Measurements from ENCODE around the gene LMF1. TPM values are rescaled to one million over a fixed set of nuclear protein-coding genes. Genes with fewer than 3 reads are reported as not detected.

Gene LMF1
- total RNA-seq, 1 donor from 2014 or later: 24.6 TPM

GRCh38 chr16:912684-913613 is 57.8 kb downstream of the LMF1 start:
- peaks cover 13% of the 10 kb centered on the region for H3K36me3 Mint-ChIP-seq (ENCODE audit: unreplicated experiment)
- no peak overlapping the region for H3K4me3 Mint-ChIP-seq (ENCODE audit: unreplicated experiment)
- H3K27ac Mint-ChIP-seq (ENCODE audit: unreplicated experiment): no peak overlapping the region

GRCh38 chr16:912322-912683 is 58.5 kb downstream of the LMF1 start:
- no peak for DNase-seq (ENCODE audit: extremely low spot score, unreplicated experiment)
- Mint-ChIP-seq H3K27ac (ENCODE audit: unreplicated experiment) (no peak overlapping the region), H3K4me1 (ENCODE audit: unreplicated experiment) (no peaks in the 10 kb centered on the region), H3K4me3 (ENCODE audit: unreplicated experiment) (no peak overlapping the region), H3K36me3 (ENCODE audit: unreplicated experiment) (peaks cover 15% of the 10 kb centered on the region), H3K27me3 (ENCODE audit: unreplicated experiment) (no peaks in the 10 kb centered on the region), H3K9me3 (ENCODE audit: unreplicated experiment) (no peaks in the 10 kb centered on the region)
- TF ChIP-seq CTCF (IDR thresholded peaks at IDR 0.05): no peak

More at GRCh38 chr16:912684-913613, 57.8 kb downstream of the LMF1 start:
- H3K9me3 Mint-ChIP-seq (ENCODE audit: unreplicated experiment): no peaks in the 10 kb centered on the region
- H3K27me3 Mint-ChIP-seq (ENCODE audit: unreplicated experiment): no peaks in the 10 kb centered on the region
- TF ChIP-seq CTCF (IDR thresholded peaks at IDR 0.05): no peak
- H3K4me1 Mint-ChIP-seq (ENCODE audit: unreplicated experiment): peaks cover 4% of the 10 kb centered on the region
- DNase-seq (ENCODE audit: extremely low spot score, unreplicated experiment): no peak

GRCh38 chr16:911604-912321 is 59.0 kb downstream of the LMF1 start:
- no peaks in the 10 kb centered on the region for H3K4me1 Mint-ChIP-seq (ENCODE audit: unreplicated experiment)
- no peak for DNase-seq (ENCODE audit: extremely low spot score, unreplicated experiment)
- H3K4me3 Mint-ChIP-seq (ENCODE audit: unreplicated experiment): no peak overlapping the region
- H3K36me3 Mint-ChIP-seq (ENCODE audit: unreplicated experiment): peaks cover 19% of the 10 kb centered on the region
- H3K9me3 Mint-ChIP-seq (ENCODE audit: unreplicated experiment): no peaks in the 10 kb centered on the region
- H3K27me3 Mint-ChIP-seq (ENCODE audit: unreplicated experiment): no peaks in the 10 kb centered on the region
- H3K27ac Mint-ChIP-seq (ENCODE audit: unreplicated experiment): peak overlapping the region; percentile 35
- no peak for TF ChIP-seq CTCF (IDR thresholded peaks at IDR 0.05)

GRCh38 chr16:911101-911500 is 59.7 kb downstream of the LMF1 start:
- no peak overlapping the region for H3K27ac Mint-ChIP-seq (ENCODE audit: unreplicated experiment)
- no peak for TF ChIP-seq CTCF (IDR thresholded peaks at IDR 0.05)
- no peak for DNase-seq (ENCODE audit: extremely low spot score, unreplicated experiment)
- peaks cover 25% of the 10 kb centered on the region for H3K36me3 Mint-ChIP-seq (ENCODE audit: unreplicated experiment)
- no peaks in the 10 kb centered on the region for H3K4me1 Mint-ChIP-seq (ENCODE audit: unreplicated experiment)
- no peaks in the 10 kb centered on the region for H3K27me3 Mint-ChIP-seq (ENCODE audit: unreplicated experiment)
- H3K9me3 Mint-ChIP-seq (ENCODE audit: unreplicated experiment): no peaks in the 10 kb centered on the region
- H3K4me3 Mint-ChIP-seq (ENCODE audit: unreplicated experiment): no peak overlapping the region

- Mint-ChIP-seq H3K4me1 (ENCODE audit: unreplicated experiment) (no peaks in the 10 kb centered on the region), H3K27me3 (ENCODE audit: unreplicated experiment) (no peaks in the 10 kb centered on the region), H3K27ac (ENCODE audit: unreplicated experiment) (no peak overlapping the region), H3K9me3 (ENCODE audit: unreplicated experiment) (no peaks in the 10 kb centered on the region), H3K36me3 (ENCODE audit: unreplicated experiment) (peaks cover 33% of the 10 kb centered on the region), H3K4me3 (ENCODE audit: unreplicated experiment) (no peak overlapping the region)
- no peak for TF ChIP-seq CTCF (IDR thresholded peaks at IDR 0.05)
- DNase-seq (ENCODE audit: extremely low spot score, unreplicated experiment): no peak
These were observed 60.6 kb downstream of the LMF1 start for GRCh38 chr16:910181-910580.

Data from osteocyte (in vitro differentiated cells).